CD4-positive, alpha-beta T cell treated with Interleukin-6 at 100 ng/mL for 8 hours (primary cell): Measurements from ENCODE around the gene SHOX.

Experiments used
- DNase-seq: peaks from one replicate; pipeline ENCODE4 v3.0.0-alpha.2; 2020; ENCODE audit warnings: mixed read lengths, low spot score

Gene SHOX

DNA sequence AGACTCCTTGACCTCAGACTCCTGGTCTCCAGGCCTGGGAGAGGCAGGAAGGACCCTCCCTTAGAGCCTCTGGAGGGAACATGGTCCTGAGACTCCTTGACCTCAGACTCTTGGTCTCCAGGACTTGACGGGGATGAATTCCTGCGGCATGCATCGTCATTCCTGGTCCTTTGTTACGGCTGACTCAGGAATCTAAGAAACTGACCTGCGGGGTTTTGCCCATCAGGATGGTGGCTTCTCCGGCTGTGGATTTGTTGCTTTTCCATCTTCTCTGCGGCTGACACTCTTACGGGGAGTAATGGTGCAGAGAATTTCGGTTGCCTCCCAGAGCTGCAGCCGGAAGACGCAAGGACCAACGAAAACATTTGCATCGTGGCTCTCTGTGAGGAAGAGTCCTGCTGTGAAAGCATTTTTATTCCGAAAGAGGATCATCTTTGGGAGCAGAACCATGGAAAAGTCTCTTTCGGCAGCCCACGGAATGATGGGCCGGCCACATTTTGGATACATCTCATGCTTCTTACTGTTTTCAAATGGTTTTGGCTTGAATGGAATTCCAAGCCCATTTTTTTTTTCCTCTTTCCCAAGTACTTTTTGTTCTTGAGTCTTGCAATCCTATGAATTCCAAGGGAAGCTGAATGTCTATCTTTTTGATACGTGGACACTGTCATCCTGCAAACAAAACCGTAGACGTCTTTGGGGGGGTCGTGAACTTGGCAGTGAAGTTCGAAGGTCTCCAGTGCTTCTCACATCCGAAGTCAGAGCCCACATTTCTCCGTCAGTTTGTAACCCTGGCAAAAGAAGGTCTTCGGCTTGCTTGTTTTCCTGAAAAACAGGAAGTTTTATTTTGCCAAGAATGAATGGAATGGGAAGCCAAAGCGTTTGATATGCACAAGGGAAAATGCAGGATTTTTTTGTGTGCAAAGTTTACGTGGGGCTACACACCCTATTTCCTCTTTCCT lies 36.5 kb downstream of the SHOX start:
- no peak for DNase-seq

DNA sequence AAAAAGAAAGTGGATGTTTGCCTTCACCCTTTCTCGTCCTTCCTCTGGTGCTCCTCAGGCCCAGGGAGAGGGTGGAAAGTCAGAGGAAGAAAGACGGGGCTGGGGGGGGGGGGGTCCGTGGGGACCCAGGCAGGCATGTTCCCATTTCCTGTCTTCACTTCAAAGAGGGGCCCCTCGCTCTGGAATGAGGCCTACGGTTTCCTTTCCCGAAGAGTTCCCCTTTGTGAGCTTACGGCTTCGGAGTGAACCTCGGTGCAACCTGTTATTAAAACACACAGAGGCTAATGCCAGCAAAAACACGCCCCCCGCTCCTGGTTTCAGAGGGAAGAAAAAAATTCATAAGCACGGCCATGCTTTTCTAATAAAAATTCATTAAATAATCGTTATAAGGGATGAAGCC lies 40.1 kb downstream of the SHOX start:
- DNase-seq: no peak

DNA sequence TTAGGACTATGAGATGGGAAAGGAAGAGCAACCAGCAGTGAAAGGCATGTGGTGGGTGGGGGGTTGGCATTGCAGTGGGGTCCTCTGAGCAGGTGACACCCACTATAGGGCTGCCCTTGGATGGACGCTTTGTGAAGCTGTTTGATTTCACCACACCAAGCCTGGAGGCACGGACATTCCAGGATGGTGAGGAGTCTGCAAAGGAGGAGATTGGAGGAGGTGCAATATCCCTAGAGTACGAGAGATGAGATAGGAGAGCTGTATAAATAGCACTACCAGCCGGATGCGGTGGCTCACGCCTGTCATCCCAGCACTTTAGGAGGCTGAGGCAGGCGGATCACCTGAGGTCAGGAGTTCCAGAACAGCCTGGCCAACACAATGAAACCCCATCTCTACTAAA lies 42.3 kb downstream of the SHOX start:
- no peak for DNase-seq

DNA sequence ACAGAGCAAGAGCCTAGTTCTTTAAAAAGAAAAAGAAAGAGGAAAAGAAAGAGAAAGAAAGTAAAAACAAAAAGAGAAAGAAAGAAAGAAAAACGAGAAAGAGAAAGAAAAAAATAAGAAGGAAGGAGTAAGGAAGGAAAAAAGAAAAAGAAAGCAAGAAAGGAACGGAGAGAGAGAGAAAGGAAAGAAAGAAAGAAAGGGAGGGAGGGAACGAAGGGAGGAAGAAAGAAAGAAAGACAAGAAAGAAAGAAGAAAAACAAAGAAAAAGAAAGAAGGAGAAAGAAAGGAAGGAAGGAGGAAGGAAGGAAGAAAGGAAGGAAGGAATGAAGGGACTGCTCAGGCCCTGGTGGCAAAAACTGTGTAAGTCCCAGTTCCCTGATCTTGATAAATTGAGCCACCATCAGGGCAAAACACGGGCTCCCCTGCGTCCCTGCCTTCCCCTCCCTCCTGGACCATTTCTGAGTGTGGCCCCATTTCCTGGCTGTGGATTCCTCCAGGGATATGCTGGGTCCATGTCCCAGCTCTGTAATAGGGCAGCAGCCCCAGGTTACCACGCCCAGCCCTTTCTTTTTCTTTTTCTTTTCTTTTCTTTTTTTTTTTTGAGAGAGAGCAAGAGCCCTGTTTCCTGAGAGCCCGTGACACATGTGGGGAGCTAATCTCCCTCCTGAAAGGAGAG lies 44.8 kb downstream of the SHOX start:
- no peak for DNase-seq

DNA sequence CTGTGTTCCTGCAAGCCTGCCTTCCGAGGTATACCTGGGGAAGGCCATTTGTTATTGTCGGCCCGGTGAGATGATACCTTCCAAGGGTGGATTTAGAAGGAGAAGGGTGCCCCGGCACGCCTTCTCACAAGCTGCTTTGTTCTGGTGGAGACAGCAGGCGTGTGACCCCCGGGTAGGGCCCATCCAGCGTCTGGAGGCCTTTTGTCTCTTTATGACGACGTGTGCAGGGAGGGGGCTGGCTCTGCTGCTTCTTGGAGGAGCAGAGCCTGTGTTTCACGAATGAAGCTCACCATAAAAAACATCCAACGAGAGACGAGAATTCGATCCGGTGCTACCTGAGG lies 45.3 kb downstream of the SHOX start:
- no peak for DNase-seq

DNA sequence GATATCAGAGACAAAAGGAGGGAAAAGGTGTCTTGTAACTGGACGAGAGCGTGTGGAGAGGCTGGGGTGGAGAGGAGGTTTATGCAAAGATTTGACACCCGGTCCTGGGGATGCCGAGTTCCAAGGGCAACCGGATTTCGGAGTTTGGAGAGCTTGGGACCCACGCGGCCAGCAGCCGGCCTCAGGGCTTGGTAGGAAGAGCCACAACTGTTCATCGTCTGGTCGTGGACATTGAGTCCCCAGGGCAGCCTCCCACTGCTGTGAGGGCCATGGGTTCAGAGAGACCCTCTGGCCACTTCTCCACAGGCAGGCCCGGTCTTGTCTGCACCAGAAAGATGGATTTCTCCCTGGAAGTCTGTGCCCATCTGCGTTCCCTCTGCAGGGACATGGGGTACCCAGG lies 46.8 kb downstream of the SHOX start:
- DNase-seq: no peak

DNA sequence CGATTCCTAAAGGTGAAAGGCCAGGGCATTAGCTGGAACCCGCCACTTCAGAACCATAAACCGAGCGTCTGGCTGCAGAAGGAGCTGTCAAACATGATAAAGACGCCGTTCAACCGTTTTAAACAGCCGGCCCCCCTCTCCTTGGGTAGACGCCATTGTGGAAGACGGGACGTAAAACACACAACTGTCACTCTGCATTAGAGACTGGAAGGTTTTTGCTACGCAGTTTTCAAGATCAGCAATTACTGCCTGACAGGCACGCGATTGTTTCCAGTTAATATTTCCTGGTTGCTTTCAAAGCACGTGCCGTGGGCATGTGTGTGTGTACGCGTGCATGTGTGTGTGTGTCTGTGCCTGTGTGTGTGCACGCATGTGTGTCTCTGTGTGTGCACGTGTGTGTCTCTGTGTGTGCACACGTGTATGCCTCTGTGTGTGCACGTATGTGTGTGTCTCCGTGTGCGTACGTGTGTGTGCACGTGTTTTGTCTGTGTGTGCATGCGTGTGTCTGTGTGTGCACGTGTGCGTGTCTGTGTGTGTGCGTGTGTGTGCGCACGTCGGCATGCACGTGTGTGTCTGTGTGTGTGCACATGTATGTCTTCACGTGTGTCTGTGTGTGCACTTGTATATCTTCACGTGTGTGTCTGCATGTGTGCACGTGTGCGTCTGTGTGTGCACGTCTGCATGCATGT lies 48.8 kb downstream of the SHOX start:
- no peak for DNase-seq

DNA sequence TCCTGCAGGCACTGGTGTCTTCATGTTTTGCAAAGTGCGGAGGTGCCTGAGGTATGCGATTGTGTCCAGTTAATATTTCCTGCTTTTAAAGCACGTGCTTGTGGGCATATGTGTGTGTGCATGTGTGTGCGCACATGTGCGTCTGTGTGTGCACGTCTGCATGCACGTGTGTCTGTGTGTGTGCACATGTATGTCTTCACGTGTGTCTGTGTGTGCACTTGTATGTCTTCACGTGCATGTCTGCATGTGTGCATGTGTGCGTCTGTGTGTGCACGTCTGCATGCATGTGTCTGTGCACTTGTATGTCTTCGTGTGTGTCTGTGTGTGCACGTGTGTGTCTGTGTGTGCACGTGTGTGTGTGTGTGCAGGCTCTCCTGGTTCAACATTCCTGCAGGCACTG lies 49.5 kb downstream of the SHOX start:
- DNase-seq: no peak

DNA sequence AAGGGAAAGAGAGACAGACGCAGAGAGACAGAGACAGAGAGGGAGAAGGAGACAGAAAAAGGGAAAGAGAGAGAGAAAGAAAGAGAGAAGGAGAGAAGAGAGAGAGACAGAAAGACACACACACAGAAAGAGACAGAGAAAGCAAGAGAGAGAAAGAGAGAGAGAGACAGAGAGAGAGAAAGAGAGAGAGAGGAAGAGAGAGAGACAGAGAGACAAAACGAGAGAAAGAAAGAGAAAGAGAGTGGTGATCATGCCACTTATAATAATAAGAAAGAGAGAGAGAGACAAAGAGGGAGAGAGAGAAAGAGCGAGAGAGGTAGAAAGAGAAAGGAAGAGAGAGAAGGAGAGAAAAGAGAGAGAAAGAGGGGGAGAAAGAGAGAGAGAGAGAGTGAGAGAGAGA lies 51.4 kb downstream of the SHOX start:
- no peak for DNase-seq

DNA sequence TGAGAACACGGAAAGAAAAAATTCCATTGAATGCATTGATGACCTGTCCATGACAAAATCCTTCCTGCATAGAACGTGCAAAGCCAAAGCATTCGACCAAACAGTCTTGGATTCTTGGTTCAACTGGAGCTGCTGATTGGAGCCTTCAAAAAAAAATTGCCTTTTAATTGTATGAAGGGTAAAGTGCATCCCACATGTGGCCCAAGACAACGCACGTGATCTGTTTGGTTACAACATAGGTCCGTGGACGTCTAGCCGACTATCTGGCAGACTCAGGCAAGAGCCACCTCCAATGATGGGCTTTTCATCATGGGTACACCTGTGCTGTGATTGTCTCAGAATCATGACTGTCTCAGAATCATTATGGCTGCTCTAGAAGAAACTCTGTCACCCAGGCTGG lies 52.3 kb downstream of the SHOX start:
- no peak for DNase-seq

DNA sequence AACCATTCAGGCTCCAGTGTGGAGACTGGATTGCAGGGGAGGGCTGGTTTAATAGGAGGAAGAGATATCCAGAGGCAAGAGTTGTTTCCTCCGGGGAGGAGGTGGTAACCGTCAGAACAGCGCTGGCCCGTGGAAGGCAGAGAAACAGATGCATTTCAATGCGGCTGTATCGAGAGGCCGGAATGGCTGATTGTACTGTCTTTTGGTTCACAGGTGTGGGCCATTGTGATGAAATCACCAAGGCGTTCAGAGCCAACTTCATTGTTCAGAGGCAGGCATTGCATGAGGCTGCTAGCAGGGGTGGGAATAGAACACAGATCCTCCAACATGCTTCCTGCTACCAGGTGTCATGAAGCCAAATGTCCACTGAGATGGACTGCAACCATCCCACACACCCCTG lies 53.0 kb downstream of the SHOX start:
- no peak for DNase-seq

DNA sequence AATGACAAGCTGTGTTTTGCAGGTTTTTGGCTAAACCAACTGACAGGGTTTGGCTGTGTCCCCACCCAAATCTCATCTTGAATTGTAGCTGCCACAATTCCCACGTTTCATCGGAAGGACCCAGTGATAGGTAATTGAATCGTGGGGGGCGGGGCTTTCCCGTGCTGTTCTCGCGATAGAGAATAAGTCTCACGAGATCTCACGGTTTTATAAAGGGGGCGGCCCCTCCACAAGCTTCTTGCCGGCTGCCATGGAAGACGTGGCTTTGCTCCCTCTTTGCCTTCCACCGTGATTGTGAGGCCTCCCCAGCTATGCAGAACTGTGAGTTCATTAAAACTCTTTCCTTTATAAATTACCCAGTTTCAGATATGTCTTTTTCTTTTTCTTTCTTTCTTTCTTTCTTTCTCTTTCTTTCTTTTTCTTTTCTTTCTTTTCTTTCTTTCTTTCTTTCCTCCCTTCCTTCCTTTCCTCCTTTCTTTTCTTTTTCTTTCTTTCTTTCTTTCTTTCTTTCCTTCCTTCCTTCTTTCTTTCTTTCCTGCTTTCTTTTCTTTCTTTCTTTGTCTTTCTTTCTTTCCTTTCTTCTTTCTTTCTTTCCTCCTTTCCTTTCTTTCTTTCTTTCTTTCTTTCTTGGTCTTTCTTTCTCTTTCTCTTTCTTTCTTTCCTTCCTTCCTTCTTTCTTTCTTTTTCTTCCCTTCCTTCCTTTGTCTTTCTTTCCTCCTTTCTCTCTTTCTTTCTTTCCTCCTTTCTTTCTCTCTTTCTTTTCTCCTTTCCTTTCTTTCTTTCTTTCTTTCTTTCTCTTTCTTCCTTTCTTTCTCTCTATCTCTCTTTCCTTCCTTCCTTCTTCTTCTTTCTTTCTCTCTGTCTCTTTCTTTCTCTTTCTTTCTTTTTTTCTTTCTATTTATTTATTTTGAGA lies 54.8 kb downstream of the SHOX start:
- no peak for DNase-seq

DNA sequence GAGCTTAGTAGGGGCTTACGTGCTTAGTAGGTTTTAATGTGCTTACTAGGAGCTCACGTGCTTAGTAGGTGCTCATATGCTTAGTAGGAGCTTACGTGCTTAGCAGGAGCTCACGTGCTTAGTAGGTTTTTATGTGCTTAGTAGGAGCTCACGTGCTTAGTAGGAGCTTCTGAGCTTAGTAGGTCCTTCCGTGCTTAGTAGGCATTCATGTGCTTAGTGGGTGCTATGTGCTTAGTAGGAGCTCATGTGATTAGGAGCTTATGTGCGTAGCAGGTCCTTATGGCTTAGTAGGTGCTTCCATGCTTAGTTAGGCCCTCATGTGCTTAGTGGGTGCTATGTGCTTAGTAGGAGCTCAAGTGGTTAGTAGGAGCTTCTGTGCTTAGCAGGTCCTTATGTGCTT lies 59.4 kb downstream of the SHOX start:
- DNase-seq: no peak

DNA sequence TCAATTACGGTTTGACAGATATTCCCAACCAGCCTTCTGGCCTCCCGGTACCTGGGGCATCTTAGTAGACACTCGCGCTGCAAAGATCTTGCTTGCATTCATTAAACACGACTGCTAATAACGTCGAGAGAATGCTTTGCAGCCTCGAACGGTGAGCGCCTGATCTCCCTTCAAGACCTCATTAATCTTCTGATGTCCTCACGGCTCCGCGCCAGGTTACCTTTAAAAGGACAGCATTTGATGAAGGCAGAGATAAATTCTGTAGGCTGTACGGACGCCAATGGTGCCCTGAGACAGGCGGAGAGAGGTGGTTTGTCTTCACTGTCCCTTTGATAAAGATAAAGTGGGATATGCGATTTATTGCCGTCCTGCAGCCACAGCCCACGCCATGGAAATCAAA lies 64.2 kb downstream of the SHOX start:
- no peak for DNase-seq

DNA sequence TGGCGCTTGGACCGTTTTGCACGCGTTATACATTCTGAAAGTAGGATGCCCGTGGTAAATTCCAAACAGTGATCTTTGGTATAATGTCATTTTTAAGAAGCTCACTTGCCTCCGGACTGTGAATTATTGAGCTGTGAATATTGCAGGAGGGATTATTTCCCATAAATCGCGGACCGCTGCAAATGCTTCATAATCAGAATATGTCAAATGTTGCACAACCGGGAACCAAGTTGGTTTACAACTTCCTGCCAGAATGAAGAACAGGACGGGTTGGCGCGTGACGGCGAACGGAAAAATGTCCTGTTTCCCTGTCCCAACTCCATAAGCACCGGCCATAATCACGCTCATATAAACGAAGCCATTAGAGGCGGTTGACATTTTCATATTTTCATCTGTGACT lies 67.6 kb downstream of the SHOX start:
- DNase-seq: no peak

DNA sequence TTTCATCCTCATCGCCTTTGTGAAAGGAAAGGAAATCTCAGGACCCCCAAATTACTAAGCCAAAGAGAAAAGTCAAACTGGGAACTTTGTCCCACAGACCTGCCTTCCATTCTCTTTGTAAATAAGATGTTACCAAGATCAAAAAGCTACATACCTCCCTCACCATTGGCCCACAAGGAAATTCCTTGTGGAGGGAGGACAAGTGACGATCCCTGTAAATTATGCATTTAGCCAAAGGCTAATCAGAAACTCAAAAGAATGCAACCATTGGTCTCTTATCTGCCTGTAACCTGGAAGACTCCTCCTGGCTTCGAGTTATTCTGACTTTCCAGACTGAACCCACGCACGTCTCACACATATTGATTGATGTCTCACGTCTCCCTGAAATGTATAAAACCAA lies 70.3 kb downstream of the SHOX start:
- DNase-seq: no peak

DNA sequence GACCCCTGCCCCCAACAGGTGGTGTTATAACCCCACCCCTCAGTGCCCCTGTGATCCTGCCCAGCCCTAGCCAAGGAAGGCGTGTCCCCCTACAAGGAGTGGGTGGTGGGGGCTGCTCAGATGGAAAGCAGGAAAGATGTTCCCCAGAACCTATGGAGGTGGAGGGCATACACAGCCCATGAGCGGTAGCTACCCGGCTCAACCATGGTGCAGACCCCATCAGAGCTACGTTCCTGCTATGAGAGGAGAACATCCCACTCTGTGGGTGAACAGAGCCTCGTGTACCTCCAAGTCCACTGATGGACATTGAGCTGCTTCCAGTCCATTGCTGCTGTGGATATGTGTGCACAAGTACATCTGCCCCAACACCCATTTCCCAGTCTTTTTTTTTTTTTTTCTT lies 71.1 kb downstream of the SHOX start:
- DNase-seq: no peak

DNA sequence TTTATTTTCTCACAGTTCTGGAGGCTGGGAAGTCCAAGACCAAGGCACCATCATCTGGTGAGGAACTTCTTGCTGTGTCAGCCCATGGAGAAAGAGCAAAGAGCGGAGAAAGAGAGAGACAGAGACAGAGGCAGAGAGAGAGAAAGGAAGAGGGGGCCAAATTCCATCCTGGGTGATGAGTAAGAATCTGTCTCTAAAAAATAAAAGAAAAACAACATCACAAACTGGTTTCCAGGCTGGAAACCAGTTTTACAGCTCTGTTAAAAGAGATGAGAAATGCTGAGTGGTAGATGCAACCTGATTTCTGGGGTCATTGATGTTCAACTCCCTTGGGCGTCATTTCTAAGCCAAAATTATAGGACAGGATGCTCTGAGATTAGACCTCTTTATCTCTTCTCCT lies 72.9 kb downstream of the SHOX start:
- DNase-seq: no peak

DNA sequence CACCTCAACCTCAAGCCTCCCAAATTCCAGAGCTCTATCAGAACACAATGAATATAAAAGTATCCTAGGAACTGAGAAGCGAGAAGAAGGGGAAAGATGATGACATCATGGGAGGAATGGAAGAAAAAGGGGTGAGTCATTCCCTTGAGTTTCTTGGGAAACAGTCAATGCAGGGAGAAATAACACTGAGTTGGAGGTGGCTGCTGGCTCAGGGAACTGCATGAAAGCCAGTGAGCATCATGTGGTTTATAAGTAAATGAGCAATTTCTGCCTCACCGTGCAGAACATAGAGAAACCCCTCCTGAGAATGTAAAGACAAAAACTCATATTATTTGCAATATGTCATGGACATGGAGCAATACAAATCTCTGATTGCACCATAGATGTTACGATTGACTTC lies 73.3 kb downstream of the SHOX start:
- no peak for DNase-seq
